ENCODE measurements around the gene FBXO11. TPM values are rescaled to one million over a fixed set of nuclear protein-coding genes. Genes with fewer than 3 reads are reported as not detected.

The FBXO11 gene
- total RNA-seq, 1 experiment from 2014 or later = 23.6 TPM

Other genes starting within 250 kb of the FBXO11 start
- 101 and 112 TPM in 2 replicates for gene MSH6, start 123.4 kb downstream of the FBXO11 start, total RNA-seq (2014; rRNA removed; shearing (Covaris generic))